ENCODE results near the gene POLD1. TPM values are rescaled to one million over a fixed set of nuclear protein-coding genes. Genes with fewer than 3 reads are reported as not detected.
A peak's percentile ranks its signal among the peaks of the same experiment; 100 is the strongest.

The POLD1 gene
- total RNA-seq, 1 donor from 2014 or later, result 54.4 TPM

DNA sequence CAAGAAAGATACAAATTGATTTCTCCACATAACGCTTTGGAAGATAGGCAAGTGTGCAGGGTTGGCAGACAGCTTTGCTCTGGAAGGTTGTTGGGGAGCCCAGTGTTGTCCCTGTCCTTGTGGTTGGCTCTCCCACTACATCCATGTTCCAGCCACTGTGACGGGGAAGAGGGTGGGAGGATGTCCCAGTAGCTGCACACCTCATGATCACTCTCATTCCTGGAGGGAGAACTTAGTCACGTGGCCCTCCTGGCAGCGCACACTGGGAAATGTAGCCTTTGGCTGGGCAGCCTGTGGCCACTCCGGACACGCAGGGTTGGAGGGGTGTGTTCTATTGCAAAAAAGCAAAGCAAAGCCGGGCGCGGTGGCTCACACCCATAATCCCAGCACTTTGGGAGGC, 9.9 kb downstream of the POLD1 start:
- Mint-ChIP-seq H3K4me3 (ENCODE audit: unreplicated experiment) (no peak overlapping the region), H3K27me3 (ENCODE audit: unreplicated experiment) (peaks cover 2% of the 10 kb centered on the region), H3K9me3 (ENCODE audit: unreplicated experiment) (no peaks in the 10 kb centered on the region), H3K4me1 (ENCODE audit: unreplicated experiment) (no peaks in the 10 kb centered on the region), H3K36me3 (ENCODE audit: low read depth, unreplicated experiment) (peaks cover 28% of the 10 kb centered on the region), H3K27ac (ENCODE audit: unreplicated experiment) (no peak overlapping the region)
- no peak for DNase-seq (ENCODE audit: low spot score)
- no peak for TF ChIP-seq CTCF (IDR thresholded peaks at IDR 0.05; ENCODE audit: unreplicated experiment)

- H3K4me1 Mint-ChIP-seq (ENCODE audit: unreplicated experiment), result no peaks in the 10 kb centered on the region
Observed at GRCh38 chr19:50398675-50399367, 14.7 kb downstream of the POLD1 start.

DNA sequence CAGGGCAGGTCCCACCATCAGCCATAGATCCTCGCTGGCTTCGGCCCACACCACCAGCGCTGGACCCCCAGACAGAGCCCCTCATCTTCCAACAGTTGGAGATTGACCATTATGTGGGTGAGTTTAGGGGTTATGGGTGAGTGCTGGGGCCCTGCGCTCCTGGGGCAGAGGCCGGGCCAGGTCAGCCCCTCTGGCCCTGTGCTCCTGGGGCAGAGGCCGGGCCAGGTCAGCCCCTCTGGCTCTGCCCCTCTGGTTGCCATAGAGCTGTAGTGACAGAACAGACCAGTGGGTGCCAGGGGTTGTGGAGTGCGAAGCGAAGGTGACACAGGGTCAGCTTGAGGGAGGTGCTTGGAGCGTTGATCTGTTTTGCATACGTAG, 15.2 kb downstream of the POLD1 start:
- Mint-ChIP-seq H3K27me3 (ENCODE audit: unreplicated experiment) (peaks cover 4% of the 10 kb centered on the region), H3K4me1 (ENCODE audit: unreplicated experiment) (no peaks in the 10 kb centered on the region), H3K27ac (ENCODE audit: unreplicated experiment) (peak overlapping the region; percentile 4)

More at GRCh38 chr19:50398675-50399367, 14.7 kb downstream of the POLD1 start:
- Mint-ChIP-seq H3K36me3 (ENCODE audit: low read depth, unreplicated experiment) (peaks cover 19% of the 10 kb centered on the region), H3K4me3 (ENCODE audit: unreplicated experiment) (peak overlapping the region; percentile 35), H3K27me3 (ENCODE audit: unreplicated experiment) (peaks cover 4% of the 10 kb centered on the region), H3K27ac (ENCODE audit: unreplicated experiment) (peak overlapping the region; percentile 4), H3K9me3 (ENCODE audit: unreplicated experiment) (no peaks in the 10 kb centered on the region)
- no peak for DNase-seq (ENCODE audit: low spot score)
- TF ChIP-seq CTCF (IDR thresholded peaks at IDR 0.05; ENCODE audit: unreplicated experiment), result no peak

GRCh38 chr19:50401605-50402450, 17.7 kb downstream of the POLD1 start:
- Mint-ChIP-seq H3K4me3 (ENCODE audit: unreplicated experiment) (no peak overlapping the region), H3K9me3 (ENCODE audit: unreplicated experiment) (no peaks in the 10 kb centered on the region), H3K36me3 (ENCODE audit: low read depth, unreplicated experiment) (peaks cover 21% of the 10 kb centered on the region)

More for the DNA sequence above, 15.2 kb downstream of the POLD1 start:
- peak overlapping the region; percentile 35 for H3K4me3 Mint-ChIP-seq (ENCODE audit: unreplicated experiment)
- no peak for DNase-seq (ENCODE audit: low spot score)
- peaks cover 18% of the 10 kb centered on the region for H3K36me3 Mint-ChIP-seq (ENCODE audit: low read depth, unreplicated experiment)
- no peak for TF ChIP-seq CTCF (IDR thresholded peaks at IDR 0.05; ENCODE audit: unreplicated experiment)
- H3K9me3 Mint-ChIP-seq (ENCODE audit: unreplicated experiment), result no peaks in the 10 kb centered on the region

More at GRCh38 chr19:50401605-50402450, 17.7 kb downstream of the POLD1 start:
- Mint-ChIP-seq H3K27ac (ENCODE audit: unreplicated experiment) (no peak overlapping the region), H3K27me3 (ENCODE audit: unreplicated experiment) (peaks cover 7% of the 10 kb centered on the region), H3K4me1 (ENCODE audit: unreplicated experiment) (no peaks in the 10 kb centered on the region)
- TF ChIP-seq CTCF (IDR thresholded peaks at IDR 0.05; ENCODE audit: unreplicated experiment), result no peak
- DNase-seq (ENCODE audit: low spot score), result no peak
